ENCODE data around the gene STYXL1. TPM values are rescaled to one million over a fixed set of nuclear protein-coding genes. Genes with fewer than 3 reads are reported as not detected.
"Not testable (repeated sequence)": the region's sequence is repeated elsewhere in the genome, so short reads cannot be mapped to it uniquely, and the experiment has no call there.

The STYXL1 gene
- total and polyA plus RNA-seq, 2 experiments from 2014 or later, result 28.0 to 39.2 TPM

GRCh38 chr7:76060842-76061241 lies 13.0 kb upstream of the STYXL1 start:
- H3F3A ChIP-seq (replicated peaks; ENCODE audit: low read depth), result no peaks in the 10 kb centered on the region
- no peaks in the 10 kb centered on the region for H3K9me2 ChIP-seq (ENCODE audit: insufficient read depth)
- H3K27me3 ChIP-seq (ENCODE audit: insufficient read depth), result no peaks in the 10 kb centered on the region
- ATAC-seq (no peak), DNase-seq (ENCODE audit: low spot score) (no peak)
- Mint-ChIP-seq H3K4me1 (no peaks in the 10 kb centered on the region), H3K36me3 (ENCODE audit: low read depth) (peaks cover 94% of the 10 kb centered on the region), H3K27ac (no peak overlapping the region), H3K9me3 (no peaks in the 10 kb centered on the region), H3K4me3 (no peak overlapping the region), H3K27me3 (ENCODE audit: insufficient read depth, low read depth, poor library complexity) (peaks cover 9% of the 10 kb centered on the region)
- H3K4me3 ChIP-seq, result no peak overlapping the region
- H4K20me1 ChIP-seq (replicated peaks; ENCODE audit: insufficient read depth), result peaks cover 19% of the 10 kb centered on the region; the same call in 1 of the 2 replicates
- H3K4me2 ChIP-seq, result no peak overlapping the region
- peaks cover 47% of the 10 kb centered on the region for H3K36me3 ChIP-seq (ENCODE audit: insufficient read depth)
- H2AFZ ChIP-seq, result no peak overlapping the region
- H3K27ac ChIP-seq (ENCODE audit: low read depth), result no peak overlapping the region
- H3K79me2 ChIP-seq (replicated peaks; ENCODE audit: insufficient read depth), result peaks cover 11% of the 10 kb centered on the region
- no peaks in the 10 kb centered on the region for H3K4me1 ChIP-seq (ENCODE audit: insufficient read depth)
- TF ChIP-seq POLR2AphosphoS5 (IDR thresholded peaks at IDR 0.05; ENCODE audit: low read depth), result no peak
- no peak for TF ChIP-seq ZNF331 (CRISPR knock-in tag; IDR thresholded peaks at IDR 0.05; ENCODE audit: low read depth)
- no peak for TF ChIP-seq CTCF (conservative IDR thresholded peaks at IDR 0.05; ENCODE audit: low read depth in 2 of 2)
- no peak for TF ChIP-seq CREB1 (CRISPR knock-in tag; IDR thresholded peaks at IDR 0.05; ENCODE audit: low read depth)
- TF ChIP-seq ZNF114 (CRISPR knock-in tag; IDR thresholded peaks at IDR 0.05), result no peak
- TF ChIP-seq, protein P1, sequence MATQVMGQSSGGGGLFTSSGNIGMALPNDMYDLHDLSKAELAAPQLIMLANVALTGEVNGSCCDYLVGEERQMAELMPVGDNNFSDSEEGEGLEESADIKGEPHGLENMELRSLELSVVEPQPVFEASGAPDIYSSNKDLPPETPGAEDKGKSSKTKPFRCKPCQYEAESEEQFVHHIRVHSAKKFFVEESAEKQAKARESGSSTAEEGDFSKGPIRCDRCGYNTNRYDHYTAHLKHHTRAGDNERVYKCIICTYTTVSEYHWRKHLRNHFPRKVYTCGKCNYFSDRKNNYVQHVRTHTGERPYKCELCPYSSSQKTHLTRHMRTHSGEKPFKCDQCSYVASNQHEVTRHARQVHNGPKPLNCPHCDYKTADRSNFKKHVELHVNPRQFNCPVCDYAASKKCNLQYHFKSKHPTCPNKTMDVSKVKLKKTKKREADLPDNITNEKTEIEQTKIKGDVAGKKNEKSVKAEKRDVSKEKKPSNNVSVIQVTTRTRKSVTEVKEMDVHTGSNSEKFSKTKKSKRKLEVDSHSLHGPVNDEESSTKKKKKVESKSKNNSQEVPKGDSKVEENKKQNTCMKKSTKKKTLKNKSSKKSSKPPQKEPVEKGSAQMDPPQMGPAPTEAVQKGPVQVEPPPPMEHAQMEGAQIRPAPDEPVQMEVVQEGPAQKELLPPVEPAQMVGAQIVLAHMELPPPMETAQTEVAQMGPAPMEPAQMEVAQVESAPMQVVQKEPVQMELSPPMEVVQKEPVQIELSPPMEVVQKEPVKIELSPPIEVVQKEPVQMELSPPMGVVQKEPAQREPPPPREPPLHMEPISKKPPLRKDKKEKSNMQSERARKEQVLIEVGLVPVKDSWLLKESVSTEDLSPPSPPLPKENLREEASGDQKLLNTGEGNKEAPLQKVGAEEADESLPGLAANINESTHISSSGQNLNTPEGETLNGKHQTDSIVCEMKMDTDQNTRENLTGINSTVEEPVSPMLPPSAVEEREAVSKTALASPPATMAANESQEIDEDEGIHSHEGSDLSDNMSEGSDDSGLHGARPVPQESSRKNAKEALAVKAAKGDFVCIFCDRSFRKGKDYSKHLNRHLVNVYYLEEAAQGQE (IDR thresholded peaks at IDR 0.05; ENCODE audit: unreplicated experiment), result no peak
- TF ChIP-seq EZH2 (IDR thresholded peaks at IDR 0.05; ENCODE audit: low read depth, unreplicated experiment), result no peak
- TF ChIP-seq EZH2phosphoT487 (IDR thresholded peaks at IDR 0.05; ENCODE audit: unreplicated experiment), result no peak
- no peak for TF ChIP-seq STAT1 (IDR thresholded peaks at IDR 0.05; ENCODE audit: unreplicated experiment)

DNA sequence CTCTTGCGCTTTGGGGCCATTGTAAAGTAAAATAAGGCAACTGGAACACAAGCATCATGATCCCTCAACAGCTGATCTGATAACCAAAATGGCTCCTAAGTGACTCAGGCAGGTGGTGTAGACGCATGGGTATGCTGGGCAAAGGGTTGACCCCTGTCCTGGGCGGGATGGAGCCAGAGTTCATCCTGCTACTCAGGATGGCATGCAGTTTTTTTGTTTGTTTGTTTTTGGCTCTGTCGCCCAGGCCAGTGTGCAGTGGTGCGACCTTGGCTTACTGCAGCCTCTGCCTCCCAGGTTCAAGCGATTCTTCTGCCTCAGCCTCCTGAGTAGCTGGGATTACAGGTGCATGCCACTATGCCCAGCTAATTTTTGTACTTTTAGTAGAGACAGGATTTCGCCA lies 10.9 kb upstream of the STYXL1 start:
- H3K4me1 ChIP-seq (ENCODE audit: insufficient read depth); H3K9me2 ChIP-seq (ENCODE audit: insufficient read depth); H3K4me3 Mint-ChIP-seq; H3K4me2 ChIP-seq; ATAC-seq; H2AFZ ChIP-seq; H3K4me3 ChIP-seq; DNase-seq (ENCODE audit: low spot score); H3K9me3 Mint-ChIP-seq; H3K27ac ChIP-seq (ENCODE audit: low read depth); H3F3A ChIP-seq (replicated peaks; ENCODE audit: low read depth); H3K27me3 ChIP-seq (ENCODE audit: insufficient read depth); H3K27ac Mint-ChIP-seq: not testable (repeated sequence)
- Mint-ChIP-seq H3K27me3 (ENCODE audit: insufficient read depth, low read depth, poor library complexity) (peaks cover 11% of the 10 kb centered on the region), H3K4me1 (peaks cover 11% of the 10 kb centered on the region; the same call in 2 of the 3 replicates), H3K36me3 (ENCODE audit: low read depth) (peaks cover 73% of the 10 kb centered on the region)
- Histone ChIP-seq H3K36me3 (ENCODE audit: insufficient read depth) (peaks cover 48% of the 10 kb centered on the region), H4K20me1 (replicated peaks; ENCODE audit: insufficient read depth) (peaks cover 29% of the 10 kb centered on the region), H3K79me2 (replicated peaks; ENCODE audit: insufficient read depth) (peaks cover 29% of the 10 kb centered on the region)

All from GM23338 (cell line).